GM19372 (cell line): Measurements from ENCODE around the gene NUP85.
"Not testable (repeated sequence)": the region's sequence is repeated elsewhere in the genome, so short reads cannot be mapped to it uniquely, and the experiment has no call there.

ENCODE experiments used
- ATAC-seq: cut with Tn5 transposase; IDR thresholded peaks from one replicate; pipeline ENCODE4 v1.9.1; 2021; ENCODE audit warnings: mild to moderate bottlenecking, low read depth, moderate library complexity; ENCODE audit not compliant: unreplicated experiment

Gene NUP85

GRCh38 chr17:75194879-75195278, 10.6 kb upstream of the NUP85 start:
- no peak for ATAC-seq

- no peak for ATAC-seq
Observed at GRCh38 chr17:75199886-75200618, 5.4 kb upstream of the NUP85 start.

DNA sequence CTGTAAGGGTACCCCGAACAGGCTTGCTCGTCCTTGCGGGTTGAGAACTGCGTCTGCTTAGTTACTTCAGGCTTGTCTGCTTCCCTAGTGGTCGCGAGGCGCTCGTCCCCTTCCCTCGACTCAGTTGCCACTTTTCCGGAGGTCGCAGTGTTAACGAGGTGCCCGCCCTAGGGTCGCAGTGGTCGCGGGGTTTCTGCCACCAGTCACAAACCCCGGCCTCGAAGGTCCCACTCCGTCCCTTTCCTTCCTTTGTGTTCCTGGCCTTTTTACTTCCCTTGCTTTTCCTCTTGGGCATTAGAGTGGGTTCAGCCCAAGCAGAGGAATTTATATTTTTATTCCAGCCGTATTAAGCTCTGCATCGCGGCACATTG, 299 bp downstream of the NUP85 start:
- ATAC-seq, result no peak

GRCh38 chr17:75207050-75207407, 1.6 kb downstream of the NUP85 start:
- not testable (repeated sequence) for ATAC-seq

- no peak for ATAC-seq
Observed at GRCh38 chr17:75207760-75208159, 2.3 kb downstream of the NUP85 start.

- no peak for ATAC-seq
Observed at GRCh38 chr17:75208161-75208560, 2.7 kb downstream of the NUP85 start.

- ATAC-seq, result no peak
Observed at GRCh38 chr17:75209061-75209460, 3.6 kb downstream of the NUP85 start.

- ATAC-seq, result no peak
Observed at GRCh38 chr17:75218131-75218530, 12.7 kb downstream of the NUP85 start.

- ATAC-seq, result no peak
Observed at GRCh38 chr17:75219815-75220214, 14.3 kb downstream of the NUP85 start.

DNA sequence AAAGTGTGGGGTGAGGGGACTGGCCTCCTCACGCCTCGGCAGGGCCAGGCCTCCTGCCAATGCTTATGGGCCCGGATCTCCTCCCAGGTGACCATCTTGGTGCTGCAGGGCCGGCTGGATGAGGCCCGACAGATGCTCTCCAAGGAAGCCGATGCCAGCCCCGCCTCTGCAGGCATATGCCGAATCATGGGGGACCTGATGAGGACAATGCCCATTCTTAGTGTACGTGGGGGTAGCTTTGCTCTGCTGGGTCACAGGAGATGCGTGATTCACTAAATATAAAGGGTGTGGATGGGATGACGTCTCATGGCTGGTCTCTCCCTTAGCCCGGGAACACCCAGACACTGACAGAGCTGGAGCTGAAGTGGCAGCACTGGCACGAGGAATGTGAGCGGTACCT, 19.5 kb downstream of the NUP85 start:
- ATAC-seq, result no peak

GRCh38 chr17:75227729-75228128, 22.2 kb downstream of the NUP85 start:
- no peak for ATAC-seq

- ATAC-seq, result no peak
Observed at GRCh38 chr17:75228305-75228704, 22.8 kb downstream of the NUP85 start.

GRCh38 chr17:75228847-75229246, 23.4 kb downstream of the NUP85 start:
- no peak for ATAC-seq

- no peak for ATAC-seq
Observed at GRCh38 chr17:75231071-75231470, 25.6 kb downstream of the NUP85 start.

DNA sequence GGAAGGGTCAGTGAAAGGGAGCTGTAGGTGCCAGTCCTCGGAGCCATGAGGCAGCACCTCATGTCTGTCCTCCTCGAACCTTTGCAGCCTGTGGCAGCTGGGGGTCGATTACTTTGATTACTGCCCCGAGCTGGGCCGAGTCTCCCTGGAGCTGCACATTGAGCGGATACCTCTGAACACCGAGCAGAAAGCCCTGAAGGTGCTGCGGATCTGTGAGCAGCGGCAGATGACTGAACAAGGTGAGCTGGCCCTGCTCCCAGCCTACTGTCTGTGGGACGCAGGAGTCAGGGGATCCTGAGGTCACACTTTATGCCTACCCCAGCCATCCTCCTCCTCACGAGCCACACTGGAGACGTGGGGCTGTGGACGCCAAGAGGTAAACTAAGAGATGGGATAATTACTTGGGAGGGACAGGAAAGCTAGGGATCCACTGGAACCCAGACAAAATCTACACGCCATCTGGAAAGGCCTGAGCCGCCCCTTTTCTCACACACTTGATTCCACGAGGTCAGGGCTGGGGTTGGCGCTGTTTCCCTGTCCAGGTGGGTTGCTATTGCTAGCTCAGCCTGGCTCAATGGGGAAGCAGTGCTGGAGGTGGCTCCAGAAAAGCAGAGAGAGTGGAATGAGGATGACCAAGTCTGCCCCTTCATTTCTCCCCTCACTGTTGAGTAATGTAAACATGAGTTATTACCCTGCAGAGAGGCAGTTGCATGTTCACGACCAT, 26.4 kb downstream of the NUP85 start:
- no peak for ATAC-seq

DNA sequence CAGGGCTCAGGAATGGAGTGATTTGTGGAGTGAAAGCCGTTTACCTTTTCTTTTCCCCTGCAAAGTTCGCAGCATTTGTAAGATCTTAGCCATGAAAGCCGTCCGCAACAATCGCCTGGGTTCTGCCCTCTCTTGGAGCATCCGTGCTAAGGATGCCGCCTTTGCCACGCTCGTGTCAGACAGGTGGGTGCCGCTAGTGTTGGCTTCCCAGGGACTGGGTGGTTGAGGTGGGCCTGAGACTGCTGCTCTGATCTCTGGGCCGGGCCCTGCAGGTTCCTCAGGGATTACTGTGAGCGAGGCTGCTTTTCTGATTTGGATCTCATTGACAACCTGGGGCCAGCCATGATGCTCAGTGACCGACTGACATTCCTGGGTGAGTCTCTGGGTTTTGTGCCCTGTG, 27.3 kb downstream of the NUP85 start:
- no peak for ATAC-seq

DNA sequence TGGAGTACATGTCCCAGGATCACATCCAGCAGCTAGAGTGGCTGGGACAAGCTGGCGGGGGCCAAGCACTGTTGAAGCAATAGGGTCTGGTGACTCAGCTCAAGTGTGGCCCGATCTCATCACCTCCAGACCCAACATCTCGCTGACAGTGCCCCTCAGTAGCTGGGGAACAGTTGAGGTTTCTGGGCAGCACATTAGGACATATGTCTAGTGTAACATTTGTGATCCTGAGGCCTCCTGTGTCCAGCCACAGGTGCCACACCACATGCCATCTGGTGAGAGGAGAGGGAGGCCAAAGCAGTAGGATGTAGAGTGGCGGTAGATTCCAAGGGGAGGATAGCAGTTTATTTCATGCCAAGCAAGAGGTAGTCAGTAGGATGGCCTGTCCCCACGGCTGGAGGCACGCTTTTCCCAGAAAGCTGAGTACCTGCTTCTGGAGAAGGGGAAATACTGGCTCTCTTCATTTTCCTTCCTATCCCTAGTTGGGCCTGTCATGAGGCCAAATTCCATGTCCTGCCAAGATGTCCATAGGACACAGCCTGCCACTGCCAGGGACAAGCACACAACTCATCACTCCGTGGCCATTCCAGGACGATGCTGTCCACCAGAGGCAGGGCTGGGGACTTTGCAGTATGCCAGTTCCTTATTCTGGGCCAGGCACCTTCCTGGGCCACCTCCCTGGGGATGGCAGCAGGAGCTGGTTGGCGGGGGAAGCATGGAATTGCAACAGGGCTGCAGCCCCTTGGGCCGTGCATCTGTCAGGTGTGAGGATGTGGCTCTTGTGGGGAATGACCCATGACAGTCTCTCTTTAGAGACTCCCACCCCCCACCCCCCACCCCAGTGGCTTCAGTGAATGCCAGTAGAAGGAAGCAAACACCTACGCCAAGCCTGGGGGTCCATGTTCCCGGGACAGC, 31.9 kb downstream of the NUP85 start:
- no peak for ATAC-seq

- ATAC-seq, result no peak
Observed at GRCh38 chr17:75238020-75238580, 32.6 kb downstream of the NUP85 start.

DNA sequence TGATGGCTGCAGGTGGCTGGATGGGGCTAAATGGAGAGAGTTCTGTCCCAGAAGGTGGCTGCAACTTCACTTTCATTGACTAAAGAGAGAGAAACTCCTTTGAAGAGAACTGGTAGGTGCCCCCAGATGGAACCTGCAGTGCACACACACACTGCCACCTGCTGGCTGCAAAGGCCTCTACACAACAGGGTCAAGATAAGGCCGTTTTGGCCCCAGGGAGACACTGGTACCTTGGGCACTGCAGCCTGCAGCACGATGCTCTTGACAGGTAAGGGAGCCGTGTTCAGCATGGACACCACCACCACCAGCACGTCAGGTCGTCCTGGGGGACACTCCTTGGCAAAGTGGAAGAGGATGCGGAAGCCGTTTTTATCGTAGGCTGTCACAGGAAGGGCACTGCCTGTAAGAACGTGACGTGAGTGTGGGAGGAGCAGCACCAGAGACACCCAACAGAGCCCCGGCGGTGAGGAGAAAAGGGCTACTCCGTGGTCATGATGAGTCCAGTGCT, 33.3 kb downstream of the NUP85 start:
- ATAC-seq, result no peak

GRCh38 chr17:75239214-75239613, 33.7 kb downstream of the NUP85 start:
- ATAC-seq, result no peak
